ENCODE data around the gene ADGRB2.

Gene ADGRB2

GRCh38 chr1:31776516-31776915 lies 12.4 kb upstream of the ADGRB2 start:
- no peaks in the 10 kb centered on the region for H4K20me1 ChIP-seq (ENCODE audit: low read depth, low read length)
- TF ChIP-seq, protein P1, sequence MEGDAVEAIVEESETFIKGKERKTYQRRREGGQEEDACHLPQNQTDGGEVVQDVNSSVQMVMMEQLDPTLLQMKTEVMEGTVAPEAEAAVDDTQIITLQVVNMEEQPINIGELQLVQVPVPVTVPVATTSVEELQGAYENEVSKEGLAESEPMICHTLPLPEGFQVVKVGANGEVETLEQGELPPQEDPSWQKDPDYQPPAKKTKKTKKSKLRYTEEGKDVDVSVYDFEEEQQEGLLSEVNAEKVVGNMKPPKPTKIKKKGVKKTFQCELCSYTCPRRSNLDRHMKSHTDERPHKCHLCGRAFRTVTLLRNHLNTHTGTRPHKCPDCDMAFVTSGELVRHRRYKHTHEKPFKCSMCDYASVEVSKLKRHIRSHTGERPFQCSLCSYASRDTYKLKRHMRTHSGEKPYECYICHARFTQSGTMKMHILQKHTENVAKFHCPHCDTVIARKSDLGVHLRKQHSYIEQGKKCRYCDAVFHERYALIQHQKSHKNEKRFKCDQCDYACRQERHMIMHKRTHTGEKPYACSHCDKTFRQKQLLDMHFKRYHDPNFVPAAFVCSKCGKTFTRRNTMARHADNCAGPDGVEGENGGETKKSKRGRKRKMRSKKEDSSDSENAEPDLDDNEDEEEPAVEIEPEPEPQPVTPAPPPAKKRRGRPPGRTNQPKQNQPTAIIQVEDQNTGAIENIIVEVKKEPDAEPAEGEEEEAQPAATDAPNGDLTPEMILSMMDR (IDR thresholded peaks at IDR 0.05; ENCODE audit: insufficient read depth, low read length, poor library complexity, severe bottlenecking), result no peak
- no peak for TF ChIP-seq EZH2phosphoT487 (conservative IDR thresholded peaks at IDR 0.05; ENCODE audit: low read length)
- no peak overlapping the region for H3K4me2 ChIP-seq (ENCODE audit: low read depth, low read length, poor library complexity, severe bottlenecking)
- no peak overlapping the region for H3K9ac ChIP-seq (ENCODE audit: low read length)
- H3K9me2 ChIP-seq (replicated peaks; ENCODE audit: insufficient read depth, low read length), result no peaks in the 10 kb centered on the region
- H3K27me3 ChIP-seq (ENCODE audit: low read length), result no peaks in the 10 kb centered on the region
- H3K79me2 ChIP-seq (ENCODE audit: insufficient read depth, low read length), result no peaks in the 10 kb centered on the region
- H2AFZ ChIP-seq (ENCODE audit: low read depth, low read length, severe bottlenecking), result no peak overlapping the region
- H3K36me3 ChIP-seq (ENCODE audit: low read length), result no peaks in the 10 kb centered on the region
- H3K27ac ChIP-seq (ENCODE audit: low read depth, low read length), result no peak overlapping the region
- no peak overlapping the region for H3K4me3 ChIP-seq (ENCODE audit: insufficient read depth, low read length, poor library complexity, severe bottlenecking)
- no peaks in the 10 kb centered on the region for H3F3A ChIP-seq (ENCODE audit: insufficient read depth)
- no peaks in the 10 kb centered on the region for H3K9me3 ChIP-seq (ENCODE audit: insufficient read depth, low read length)

DNA sequence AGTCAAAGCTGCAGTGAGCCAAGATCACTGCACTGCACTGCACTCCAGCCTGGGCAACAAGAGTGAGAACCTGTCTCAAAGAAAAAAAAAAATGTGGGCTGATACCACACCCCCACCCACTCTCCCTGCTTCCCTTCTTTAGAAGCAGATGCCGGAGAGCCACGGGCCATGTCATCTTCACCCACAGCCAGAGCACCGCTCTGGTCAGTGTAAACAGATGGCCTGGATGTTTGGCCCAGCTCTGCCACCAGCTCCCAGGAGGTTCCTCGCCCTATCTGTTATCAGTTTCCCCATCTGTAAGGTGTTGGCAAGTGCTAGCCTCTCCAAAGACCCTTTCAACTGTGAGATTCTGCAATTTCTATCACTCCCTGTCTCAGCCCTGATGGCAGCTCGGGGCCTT lies 11.9 kb upstream of the ADGRB2 start:
- H3K4me3 ChIP-seq (ENCODE audit: insufficient read depth, low read length, poor library complexity, severe bottlenecking), result no peak overlapping the region
- no peaks in the 10 kb centered on the region for H3K79me2 ChIP-seq (ENCODE audit: insufficient read depth, low read length)
- no peaks in the 10 kb centered on the region for H3K36me3 ChIP-seq (ENCODE audit: low read length)
- TF ChIP-seq EZH2phosphoT487 (conservative IDR thresholded peaks at IDR 0.05; ENCODE audit: low read length), result no peak
- TF ChIP-seq, protein P1 (IDR thresholded peaks at IDR 0.05; ENCODE audit: insufficient read depth, low read length, poor library complexity, severe bottlenecking), result no peak
- H3K9me2 ChIP-seq (replicated peaks; ENCODE audit: insufficient read depth, low read length), result no peaks in the 10 kb centered on the region
- H2AFZ ChIP-seq (ENCODE audit: low read depth, low read length, severe bottlenecking), result no peak overlapping the region
- no peak overlapping the region for H3K27ac ChIP-seq (ENCODE audit: low read depth, low read length)
- H3K9ac ChIP-seq (ENCODE audit: low read length), result no peak overlapping the region
- H3K27me3 ChIP-seq (ENCODE audit: low read length), result no peaks in the 10 kb centered on the region
- H3K4me2 ChIP-seq (ENCODE audit: low read depth, low read length, poor library complexity, severe bottlenecking), result no peak overlapping the region
- H4K20me1 ChIP-seq (ENCODE audit: low read depth, low read length), result no peaks in the 10 kb centered on the region
- H3F3A ChIP-seq (ENCODE audit: insufficient read depth), result no peaks in the 10 kb centered on the region
- no peaks in the 10 kb centered on the region for H3K9me3 ChIP-seq (ENCODE audit: insufficient read depth, low read length)

DNA sequence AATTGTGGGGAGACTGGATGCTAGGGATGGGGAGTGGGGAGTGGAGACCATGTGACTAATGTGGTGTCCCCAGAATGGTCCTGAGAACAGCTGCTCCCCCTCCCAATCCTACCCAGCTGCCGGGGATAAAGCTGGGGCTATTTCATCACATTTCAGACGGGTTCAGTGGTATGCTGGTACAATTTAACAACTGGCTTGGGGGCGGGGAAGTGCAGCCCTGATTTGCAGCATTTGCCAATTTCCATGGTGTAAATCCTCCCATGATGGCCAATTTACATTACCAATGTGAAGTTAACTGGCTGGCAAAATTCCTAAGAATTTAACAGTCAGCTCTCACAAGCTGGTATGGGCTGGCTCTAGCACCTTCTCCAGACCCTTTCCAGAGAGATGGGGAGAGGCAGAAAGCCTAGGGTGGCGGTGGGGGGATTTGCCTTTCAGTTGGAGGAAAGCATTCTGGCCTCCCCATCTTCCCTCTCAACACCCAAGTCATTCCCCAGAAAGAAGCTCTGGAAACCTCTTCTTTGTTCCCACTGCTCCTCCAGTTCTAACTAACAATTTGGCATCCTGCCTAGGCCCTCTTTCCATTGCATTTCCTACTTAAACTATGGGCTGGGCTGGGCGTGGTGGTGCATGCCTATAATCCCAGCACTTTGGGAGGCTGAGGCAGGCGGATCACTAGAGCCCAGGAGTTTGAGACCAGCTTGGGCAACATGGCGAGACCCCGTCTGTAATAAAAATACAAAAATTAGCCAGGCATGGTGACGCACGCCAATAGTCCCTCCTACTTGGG lies 11.3 kb upstream of the ADGRB2 start:
- no peaks in the 10 kb centered on the region for H4K20me1 ChIP-seq (ENCODE audit: low read depth, low read length)
- H3K27me3 ChIP-seq (ENCODE audit: low read length), result no peaks in the 10 kb centered on the region
- no peaks in the 10 kb centered on the region for H3K9me2 ChIP-seq (replicated peaks; ENCODE audit: insufficient read depth, low read length)
- H3K4me3 ChIP-seq (ENCODE audit: insufficient read depth, low read length, poor library complexity, severe bottlenecking), result no peak overlapping the region
- H2AFZ ChIP-seq (ENCODE audit: low read depth, low read length, severe bottlenecking), result no peak overlapping the region
- TF ChIP-seq EZH2phosphoT487 (conservative IDR thresholded peaks at IDR 0.05; ENCODE audit: low read length), result no peak
- TF ChIP-seq, protein P1 (IDR thresholded peaks at IDR 0.05; ENCODE audit: insufficient read depth, low read length, poor library complexity, severe bottlenecking), result no peak
- no peaks in the 10 kb centered on the region for H3K79me2 ChIP-seq (ENCODE audit: insufficient read depth, low read length)
- H3K4me2 ChIP-seq (ENCODE audit: low read depth, low read length, poor library complexity, severe bottlenecking), result no peak overlapping the region
- H3K27ac ChIP-seq (ENCODE audit: low read depth, low read length), result no peak overlapping the region
- H3K9me3 ChIP-seq (ENCODE audit: insufficient read depth, low read length), result no peaks in the 10 kb centered on the region
- H3K36me3 ChIP-seq (ENCODE audit: low read length), result no peaks in the 10 kb centered on the region
- no peak overlapping the region for H3K9ac ChIP-seq (ENCODE audit: low read length)
- H3F3A ChIP-seq (ENCODE audit: insufficient read depth), result no peaks in the 10 kb centered on the region
